HEK293 (cell line): Measurements from ENCODE around the gene SYS1.

Experiments
- CTCF ChIP-seq: fragments of 450-650 bp; formaldehyde crosslinking; IDR thresholded peaks from 2 replicates; pipeline ENCODE4 v1.5.1; 2016; ENCODE audit warnings: missing biosample characterization, missing genetic modification characterization
- YY2 ChIP-seq: fragments of 450-650 bp; formaldehyde crosslinking; IDR thresholded peaks from 2 replicates; pipeline ENCODE4 v1.5.1; 2016; ENCODE audit warnings: missing biosample characterization, missing genetic modification characterization
- ZNF121 ChIP-seq: fragments of 450-650 bp; formaldehyde crosslinking; IDR thresholded peaks from 2 replicates; pipeline ENCODE4 v1.5.1; 2016; ENCODE audit warnings: missing biosample characterization, missing genetic modification characterization
- ZNF274 ChIP-seq, 2 experiments: fragments of 200-500 bp in 1 of 2; fragments of 450-650 bp in 1 of 2; sonication (Bioruptor generic) in 1 of 2; formaldehyde crosslinking in 1 of 2; IDR thresholded peaks; 2 replicates each; pipeline versions ENCODE4 v1.5.1 to v1.6.1; 2014 to 2016; ENCODE audit warnings: borderline replicate concordance in 1 of 2, inconsistent platforms in 1 of 2, low read length in 1 of 2, missing biosample characterization in 1 of 2, missing genetic modification characterization in 1 of 2
- ZNF292 ChIP-seq: fragments of 450-650 bp; formaldehyde crosslinking; IDR thresholded peaks from 2 replicates; pipeline ENCODE4 v1.5.1; 2016; ENCODE audit warnings: low read depth, missing biosample characterization, missing genetic modification characterization, borderline replicate concordance
- ZNF548 ChIP-seq: fragments of 450-650 bp; formaldehyde crosslinking; IDR thresholded peaks from 2 replicates; pipeline ENCODE4 v1.5.1; 2016; ENCODE audit warnings: missing biosample characterization, missing genetic modification characterization
- ZNF560 ChIP-seq: fragments of 450-650 bp; formaldehyde crosslinking; IDR thresholded peaks from 2 replicates; pipeline ENCODE4 v1.5.1; 2017; ENCODE audit warnings: missing biosample characterization, missing genetic modification characterization, borderline replicate concordance
- ZNF768 ChIP-seq: fragments of 450-650 bp; formaldehyde crosslinking; IDR thresholded peaks from 2 replicates; pipeline ENCODE4 v1.5.1; 2018; ENCODE audit warnings: missing biosample characterization, mild to moderate bottlenecking, missing genetic modification characterization

- no peak for TF ChIP-seq ZNF292
- TF ChIP-seq CTCF = no peak
- no peak for TF ChIP-seq YY2 (tag by site-specific recombination)
- no peak for TF ChIP-seq ZNF548
- no peak for TF ChIP-seq ZNF560 (tag by site-specific recombination)
- no peak for TF ChIP-seq ZNF274 (IDR thresholded peaks at IDR 0.05; ENCODE audit: low read length)
- no peak for TF ChIP-seq ZNF274 (tag by site-specific recombination; IDR thresholded peaks at IDR 0.05; ENCODE audit: borderline replicate concordance)
- TF ChIP-seq ZNF768 (tag by site-specific recombination) = no peak
- no peak for TF ChIP-seq ZNF121
Measured at GRCh38 chr20:45338121-45339030, 24.6 kb upstream of the SYS1 start.
